ENCODE results near the gene FARP2.
"Not testable (repeated sequence)": the region's sequence is repeated elsewhere in the genome, so short reads cannot be mapped to it uniquely, and the experiment has no call there.

The FARP2 gene

GRCh38 chr2:241372361-241372992 lies 16.4 kb downstream of the FARP2 start:
- no peak for DNase-seq

GRCh38 chr2:241373446-241373845 lies 17.4 kb downstream of the FARP2 start:
- no peak for DNase-seq

GRCh38 chr2:241373906-241374305 lies 17.8 kb downstream of the FARP2 start:
- not testable (repeated sequence) for DNase-seq

GRCh38 chr2:241375300-241375699 lies 19.2 kb downstream of the FARP2 start:
- no peak for DNase-seq

- DNase-seq, result no peak
Observed at GRCh38 chr2:241376808-241377207, 20.7 kb downstream of the FARP2 start.

GRCh38 chr2:241378816-241379215 lies 22.7 kb downstream of the FARP2 start:
- DNase-seq, result no peak

GRCh38 chr2:241379481-241380480 lies 23.7 kb downstream of the FARP2 start:
- DNase-seq, result no peak

- no peak for DNase-seq
Observed at GRCh38 chr2:241381872-241382271, 25.8 kb downstream of the FARP2 start.

- DNase-seq, result not testable (repeated sequence)
Observed at GRCh38 chr2:241385450-241385849, 29.4 kb downstream of the FARP2 start.

- DNase-seq, result no peak
Observed at GRCh38 chr2:241386519-241386918, 30.4 kb downstream of the FARP2 start.

GRCh38 chr2:241389697-241390096 lies 33.6 kb downstream of the FARP2 start:
- no peak for DNase-seq

- no peak for DNase-seq
Observed at GRCh38 chr2:241390301-241391206, 34.5 kb downstream of the FARP2 start.

GRCh38 chr2:241391892-241392665 lies 36.0 kb downstream of the FARP2 start:
- no peak for DNase-seq

GRCh38 chr2:241392753-241393152 lies 36.7 kb downstream of the FARP2 start:
- not testable (repeated sequence) for DNase-seq

- DNase-seq, result no peak
Observed at GRCh38 chr2:241393524-241394196, 37.6 kb downstream of the FARP2 start.

- not testable (repeated sequence) for DNase-seq
Observed at GRCh38 chr2:241396809-241397208, 40.7 kb downstream of the FARP2 start.

GRCh38 chr2:241399941-241400922 lies 44.1 kb downstream of the FARP2 start:
- no peak for DNase-seq

- DNase-seq, result no peak
Observed at GRCh38 chr2:241408849-241409248, 52.8 kb downstream of the FARP2 start.

- DNase-seq, result no peak
Observed at GRCh38 chr2:241410739-241411176, 54.7 kb downstream of the FARP2 start.

- DNase-seq, result no peak
Observed at GRCh38 chr2:241412144-241412543, 56.1 kb downstream of the FARP2 start.
